Dermis blood vessel endothelial cell (primary cell): ENCODE data around the gene B3GNT2. TPM values are rescaled to one million over a fixed set of nuclear protein-coding genes. Genes with fewer than 3 reads are reported as not detected.
"Not testable (repeated sequence)": the region's sequence is repeated elsewhere in the genome, so short reads cannot be mapped to it uniquely, and the experiment has no call there.

ENCODE experiments used
- DNase-seq: peaks from one replicate; pipeline ENCODE4 v3.0.0; 2010
- total RNA-seq: library from RNA; depleted of rRNA; stranded (reverse); fragments of >200 nt; gene quantifications from 2 replicates; pipeline ENCODE4 v1.2.3, GENCODE V29; 2014

The B3GNT2 gene
- 30.8 and 31.8 TPM in 2 replicates for total RNA-seq

DNA sequence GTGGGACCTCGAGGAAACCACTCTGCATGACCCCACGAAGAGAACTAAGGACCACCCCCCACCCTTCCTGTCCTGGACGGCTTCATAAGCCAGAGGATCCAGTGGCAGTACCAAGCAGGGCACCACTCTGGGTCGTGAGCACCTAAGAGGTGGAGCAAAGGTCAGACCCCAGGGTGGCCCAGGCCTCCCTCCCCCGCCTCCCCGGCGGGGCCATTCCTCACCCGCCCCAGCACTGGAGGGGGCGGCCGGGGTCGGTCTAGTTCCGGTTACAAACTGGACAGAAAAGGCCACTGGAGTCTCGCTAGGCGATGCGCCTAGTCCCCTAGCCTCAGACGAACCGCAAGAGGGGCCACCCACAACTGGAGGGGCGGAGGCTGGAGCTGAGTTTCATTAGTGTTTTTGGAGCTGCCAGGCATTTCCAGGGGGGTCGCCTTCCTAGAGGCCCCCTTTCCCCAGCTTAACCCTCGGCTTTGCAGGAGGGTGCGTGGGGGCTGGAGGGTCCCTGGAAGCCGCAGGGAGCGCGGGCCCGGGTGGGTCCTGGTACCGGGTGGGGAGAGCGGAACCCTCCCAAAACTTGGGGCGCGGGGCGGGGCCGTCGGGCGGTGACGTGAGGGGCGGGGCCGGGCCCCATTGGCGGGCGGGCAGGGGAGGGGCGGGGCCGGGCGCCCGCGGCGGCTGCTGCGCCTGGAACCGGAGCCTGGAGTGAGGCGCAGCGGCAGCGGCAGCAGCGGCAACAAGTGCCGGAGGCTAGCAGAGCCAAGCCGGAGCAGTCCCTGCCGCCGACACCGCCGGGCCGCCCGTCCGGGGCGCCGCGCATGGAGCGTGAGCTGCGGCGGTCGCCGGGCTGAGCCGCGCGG is at the start of gene B3GNT2:
B3GNT2 (plus strand) TSS at position 695 of the 857 bp plus-strand sequence. CDS start 26,106 bp downstream, outside the sequence.
- peak; percentile 77 for DNase-seq

- DNase-seq, result not testable (repeated sequence)
These were observed 49.1 kb upstream of the B3GNT2 start for GRCh38 chr2:62146790-62147189.

DNA sequence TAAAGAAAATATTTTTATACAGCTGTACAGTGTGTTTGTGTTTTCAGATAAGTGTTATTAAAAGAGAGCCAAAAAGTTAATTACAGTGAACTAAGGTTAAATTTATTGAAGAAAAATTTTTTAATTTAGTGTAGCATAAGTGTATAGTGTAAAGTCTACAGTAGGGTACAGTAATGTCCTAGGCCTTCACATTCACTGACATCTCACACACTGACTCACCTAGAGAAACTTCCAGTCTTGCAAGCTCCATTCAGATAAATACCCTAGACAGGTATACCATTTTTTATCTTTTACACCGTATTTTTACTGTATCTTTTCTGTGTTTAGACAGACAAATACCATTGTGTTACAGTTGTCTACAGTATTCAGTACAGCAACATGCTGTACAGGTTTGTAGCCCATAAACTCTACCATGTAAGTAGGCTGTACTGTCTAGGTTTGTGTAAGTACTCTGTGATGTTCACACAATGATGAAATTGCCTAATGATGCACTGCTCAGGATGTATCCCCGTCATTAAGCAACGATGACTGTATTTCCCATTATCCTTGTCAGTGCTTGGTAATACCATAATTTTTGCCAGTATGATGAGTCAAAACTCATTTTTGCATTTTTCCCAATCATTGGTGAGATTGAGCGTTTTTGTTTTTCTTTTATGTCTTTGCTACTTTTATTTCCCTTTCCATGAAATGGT is 48.2 kb upstream of the B3GNT2 start:
- DNase-seq, result peak; percentile 33

- DNase-seq, result peak; percentile 76
These were observed 46.2 kb upstream of the B3GNT2 start for GRCh38 chr2:62149708-62150107.

GRCh38 chr2:62150597-62151305 is 45.2 kb upstream of the B3GNT2 start:
- DNase-seq, result no peak

DNA sequence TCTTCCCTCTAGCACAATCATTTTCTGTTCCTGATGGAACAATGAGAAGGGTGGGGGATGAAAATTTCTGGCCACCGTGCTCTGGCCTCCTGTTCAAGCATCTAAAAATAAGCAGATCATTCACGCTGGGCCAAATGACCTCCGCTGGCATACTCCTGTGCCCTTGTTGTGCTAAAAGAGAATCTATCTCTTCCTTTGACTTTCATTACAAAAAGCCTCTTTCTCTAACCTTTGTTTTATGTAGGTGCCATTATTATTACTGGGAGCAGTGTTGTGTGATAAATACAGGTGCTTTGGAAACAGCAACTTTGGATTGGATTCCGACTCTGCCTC is 44.6 kb upstream of the B3GNT2 start:
- no peak for DNase-seq

DNA sequence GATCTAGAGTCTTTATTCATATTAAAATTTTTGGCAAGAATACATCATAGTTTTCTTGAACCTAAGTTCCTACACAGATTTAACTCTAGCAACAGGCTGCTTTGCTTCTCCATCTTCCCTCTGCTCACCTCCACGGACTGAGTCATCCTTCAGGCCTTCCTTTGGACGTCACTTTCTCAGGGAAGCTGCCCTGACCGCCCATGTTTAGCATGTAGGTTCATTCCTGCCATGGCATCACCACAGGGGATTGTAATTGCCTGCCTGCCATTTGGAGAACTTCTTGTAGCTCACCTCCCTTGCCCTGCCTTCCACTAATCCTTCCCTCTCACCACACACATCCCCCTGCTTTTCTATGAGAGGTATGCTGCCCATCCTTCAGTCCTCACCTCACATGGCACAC is 43.9 kb upstream of the B3GNT2 start:
- DNase-seq, result no peak

GRCh38 chr2:62156861-62157496 is 38.9 kb upstream of the B3GNT2 start:
- DNase-seq, result no peak

DNA sequence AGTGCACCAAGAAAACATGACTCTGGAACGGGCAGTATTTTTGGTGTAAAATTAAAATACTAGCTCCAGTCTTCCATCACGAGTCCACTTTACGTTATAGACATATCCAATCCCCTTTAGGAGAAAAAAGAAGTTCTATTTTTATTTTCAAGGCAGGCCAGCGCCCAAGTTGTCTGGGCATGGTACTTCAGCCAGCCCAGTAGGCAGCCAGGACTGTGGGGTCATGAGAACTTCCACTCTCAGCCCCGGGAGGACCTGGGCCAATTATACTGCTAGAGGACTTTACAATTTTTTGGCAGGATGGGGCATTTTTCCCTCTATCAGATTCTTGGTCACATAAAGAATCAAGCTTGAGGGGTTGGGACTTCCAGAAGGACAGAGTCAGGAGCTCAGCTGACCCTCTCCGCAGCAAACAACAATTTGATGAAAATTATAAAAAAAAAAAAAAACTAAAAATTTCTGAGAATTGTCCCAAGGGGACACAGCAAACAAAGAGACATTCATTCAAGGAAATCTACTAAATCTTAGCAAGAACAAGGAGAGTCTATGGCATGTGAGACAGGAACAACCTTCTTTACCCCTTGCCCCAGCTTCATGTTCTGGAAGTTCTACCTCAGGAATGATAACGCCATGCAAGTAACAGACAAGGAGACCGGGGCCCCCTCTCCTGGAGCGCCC is 37.3 kb upstream of the B3GNT2 start:
- DNase-seq, result no peak

GRCh38 chr2:62160691-62161090 is 35.2 kb upstream of the B3GNT2 start:
- DNase-seq, result not testable (repeated sequence)

DNA sequence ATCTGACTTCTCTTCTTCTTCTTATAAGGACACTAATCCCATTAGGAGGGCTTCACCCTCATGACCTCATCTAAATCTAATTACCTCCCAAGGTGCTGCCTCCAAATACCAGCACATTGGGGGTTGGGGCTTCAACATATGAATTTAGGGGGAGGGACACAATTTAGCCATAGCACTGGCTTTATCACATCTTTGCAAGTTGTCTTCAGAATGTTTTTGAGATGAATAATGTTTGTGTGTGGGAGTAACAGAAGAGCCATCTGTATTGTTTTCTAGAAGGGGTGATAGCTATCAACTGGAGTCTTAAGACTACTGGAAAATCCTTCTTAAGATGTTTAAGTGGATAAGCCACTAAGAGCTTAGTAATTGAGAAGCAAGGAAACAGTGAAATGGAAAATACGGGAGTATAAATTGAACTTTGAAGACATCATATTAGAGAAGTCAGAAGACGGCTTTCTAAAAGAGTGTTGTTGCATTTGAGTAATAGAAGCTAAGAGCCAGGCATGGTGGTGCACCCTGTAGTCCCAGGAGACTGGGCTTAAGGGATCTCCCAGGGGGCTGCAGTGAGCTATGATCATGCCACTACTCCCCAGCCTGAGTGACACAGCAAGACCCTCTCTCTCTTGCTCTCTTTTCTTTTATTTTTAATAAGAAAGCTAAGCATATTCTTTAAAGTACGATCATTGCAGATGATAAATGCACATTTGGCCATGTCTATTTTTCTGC is 32.6 kb upstream of the B3GNT2 start:
- no peak for DNase-seq

GRCh38 chr2:62163834-62164233 is 32.1 kb upstream of the B3GNT2 start:
- no peak for DNase-seq

- DNase-seq, result no peak
These were observed 20.2 kb upstream of the B3GNT2 start for GRCh38 chr2:62175728-62176127.

- DNase-seq, result no peak
These were observed 19.1 kb upstream of the B3GNT2 start for GRCh38 chr2:62176801-62177200.

- DNase-seq, result no peak
These were observed 18.4 kb upstream of the B3GNT2 start for GRCh38 chr2:62177392-62178049.

DNA sequence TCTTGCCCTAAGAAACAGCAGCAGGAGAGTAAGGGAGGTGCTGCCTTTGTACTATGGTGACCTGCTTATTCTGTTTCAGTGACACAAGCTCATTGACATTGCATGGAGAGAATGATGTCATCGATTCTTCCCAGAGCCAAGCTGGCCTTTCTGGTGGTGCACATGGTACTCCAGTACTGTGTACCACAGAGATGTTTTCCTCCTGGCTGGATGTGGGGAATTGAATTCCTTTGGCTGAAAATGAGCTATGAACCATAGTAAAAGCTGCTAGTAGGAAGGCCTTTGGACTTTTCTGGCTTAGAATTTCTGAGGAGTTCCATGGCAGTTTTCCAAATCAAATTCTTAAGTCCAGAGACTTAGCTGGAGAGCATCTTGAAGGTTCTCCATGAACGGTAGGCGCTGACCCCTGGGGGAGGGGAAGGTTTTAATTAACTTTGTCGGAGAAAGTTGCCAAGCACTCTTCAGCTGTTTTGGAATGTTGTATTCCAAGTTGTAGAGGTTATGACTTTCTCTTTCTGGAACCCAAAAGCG is 17.1 kb upstream of the B3GNT2 start:
- DNase-seq, result no peak

DNA sequence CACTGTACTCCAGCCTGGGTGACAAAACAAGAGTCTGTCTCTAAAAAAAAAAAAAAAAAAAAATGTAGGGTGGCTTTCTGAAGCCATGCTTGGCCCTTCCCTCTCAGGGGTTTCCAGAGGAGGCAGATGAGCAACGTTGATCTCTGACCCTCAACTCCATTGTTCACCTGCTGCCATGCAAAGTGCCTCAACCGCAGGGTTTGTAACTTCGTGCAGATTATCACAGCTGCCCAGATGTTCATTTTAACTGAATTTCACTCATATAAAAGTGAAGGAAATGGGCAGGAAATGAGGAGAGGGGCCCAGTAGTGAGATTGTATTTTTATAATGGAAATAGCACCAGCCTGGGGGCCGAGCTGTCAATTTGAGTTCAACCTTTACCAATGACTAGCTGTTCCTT is 14.9 kb upstream of the B3GNT2 start:
- DNase-seq, result no peak

DNA sequence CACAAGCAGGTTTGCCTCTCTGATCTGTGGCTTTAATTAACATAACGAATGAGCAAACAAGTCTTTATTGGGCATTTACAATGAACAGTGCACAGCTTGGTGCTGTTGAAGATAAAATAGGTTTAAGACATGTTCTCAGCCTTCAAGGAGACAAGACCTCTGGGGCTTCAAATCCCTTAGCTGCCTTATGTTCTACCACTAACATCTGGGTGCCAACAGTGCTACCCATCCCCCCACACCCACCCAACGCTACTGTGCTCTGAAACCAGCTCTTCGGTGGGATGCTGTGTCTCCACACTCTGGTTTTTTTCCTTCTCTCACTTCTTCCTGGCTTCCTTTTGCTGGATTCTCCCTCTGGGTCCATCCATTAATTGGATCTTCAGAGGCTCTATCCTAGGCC is 14.1 kb upstream of the B3GNT2 start:
- DNase-seq, result no peak

DNA sequence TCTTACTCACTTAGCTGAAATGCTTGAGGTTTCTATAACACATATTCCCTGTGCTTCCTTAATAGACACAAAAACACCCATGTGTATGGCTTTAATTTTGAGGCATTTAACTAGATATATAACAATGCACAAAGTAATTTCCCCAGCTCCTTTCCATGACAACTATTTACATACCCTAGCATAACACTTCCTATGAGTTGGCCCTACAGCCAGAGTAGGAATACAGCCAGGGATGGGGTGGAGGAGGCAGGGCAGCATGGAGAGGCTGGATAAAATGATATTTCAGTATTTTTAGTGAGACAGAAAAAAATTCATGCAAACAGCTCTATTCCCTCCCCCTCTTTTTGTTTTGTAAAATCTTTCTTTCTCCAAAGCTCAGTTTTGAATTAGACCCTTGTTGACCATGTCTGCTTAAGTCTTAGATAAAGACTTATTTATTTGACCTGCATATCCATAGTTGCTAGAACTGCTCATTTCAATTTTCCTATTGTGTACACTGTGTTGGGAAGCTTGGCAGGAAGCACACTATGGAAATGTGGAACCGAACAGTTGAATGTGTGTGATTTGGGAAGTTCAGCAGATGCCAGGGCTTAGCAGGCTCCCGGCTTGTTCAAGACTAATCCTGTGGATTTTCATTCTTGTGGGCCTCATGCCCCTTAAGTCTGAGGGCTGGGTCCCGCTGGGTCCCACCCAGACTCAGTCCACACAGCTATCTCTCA is 11.2 kb upstream of the B3GNT2 start:
- DNase-seq, result peak; percentile 26
